Measurements from ENCODE around the gene STX17. TPM values are rescaled to one million over a fixed set of nuclear protein-coding genes. Genes with fewer than 3 reads are reported as not detected.
A peak's percentile ranks its signal among the peaks of the same experiment; 100 is the strongest.

The STX17 gene
- total RNA-seq, 1 donor from 2014 or later, result 18.3 TPM

DNA sequence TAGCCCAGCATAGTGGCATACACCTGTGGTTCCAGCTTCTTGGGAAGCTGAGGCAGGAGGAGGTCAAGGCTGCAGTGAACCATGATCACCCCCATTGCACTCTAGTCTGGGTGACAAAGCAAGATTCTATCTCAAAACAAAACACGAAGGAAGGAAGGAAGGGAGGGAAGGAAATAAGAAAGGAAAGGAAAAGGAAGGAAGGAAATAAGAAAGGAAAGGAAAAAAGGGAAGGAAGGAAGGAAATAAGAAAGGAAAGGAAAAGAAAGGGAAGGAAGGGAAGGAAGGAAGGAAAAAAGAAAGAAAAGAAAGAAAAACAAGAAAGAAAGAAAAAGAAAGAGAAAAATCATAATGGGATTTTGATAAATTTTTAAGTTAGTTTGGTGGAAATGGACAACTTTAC lies 3.1 kb upstream of the STX17 start:
- TF ChIP-seq, protein P1, sequence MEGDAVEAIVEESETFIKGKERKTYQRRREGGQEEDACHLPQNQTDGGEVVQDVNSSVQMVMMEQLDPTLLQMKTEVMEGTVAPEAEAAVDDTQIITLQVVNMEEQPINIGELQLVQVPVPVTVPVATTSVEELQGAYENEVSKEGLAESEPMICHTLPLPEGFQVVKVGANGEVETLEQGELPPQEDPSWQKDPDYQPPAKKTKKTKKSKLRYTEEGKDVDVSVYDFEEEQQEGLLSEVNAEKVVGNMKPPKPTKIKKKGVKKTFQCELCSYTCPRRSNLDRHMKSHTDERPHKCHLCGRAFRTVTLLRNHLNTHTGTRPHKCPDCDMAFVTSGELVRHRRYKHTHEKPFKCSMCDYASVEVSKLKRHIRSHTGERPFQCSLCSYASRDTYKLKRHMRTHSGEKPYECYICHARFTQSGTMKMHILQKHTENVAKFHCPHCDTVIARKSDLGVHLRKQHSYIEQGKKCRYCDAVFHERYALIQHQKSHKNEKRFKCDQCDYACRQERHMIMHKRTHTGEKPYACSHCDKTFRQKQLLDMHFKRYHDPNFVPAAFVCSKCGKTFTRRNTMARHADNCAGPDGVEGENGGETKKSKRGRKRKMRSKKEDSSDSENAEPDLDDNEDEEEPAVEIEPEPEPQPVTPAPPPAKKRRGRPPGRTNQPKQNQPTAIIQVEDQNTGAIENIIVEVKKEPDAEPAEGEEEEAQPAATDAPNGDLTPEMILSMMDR (conservative IDR thresholded peaks at IDR 0.05; ENCODE audit: low read depth, low read length), result no peak
- DNase-seq (ENCODE audit: low read depth), result no peak
- H3K4me3 ChIP-seq (ENCODE audit: low read depth, low read length), result no peak overlapping the region

DNA sequence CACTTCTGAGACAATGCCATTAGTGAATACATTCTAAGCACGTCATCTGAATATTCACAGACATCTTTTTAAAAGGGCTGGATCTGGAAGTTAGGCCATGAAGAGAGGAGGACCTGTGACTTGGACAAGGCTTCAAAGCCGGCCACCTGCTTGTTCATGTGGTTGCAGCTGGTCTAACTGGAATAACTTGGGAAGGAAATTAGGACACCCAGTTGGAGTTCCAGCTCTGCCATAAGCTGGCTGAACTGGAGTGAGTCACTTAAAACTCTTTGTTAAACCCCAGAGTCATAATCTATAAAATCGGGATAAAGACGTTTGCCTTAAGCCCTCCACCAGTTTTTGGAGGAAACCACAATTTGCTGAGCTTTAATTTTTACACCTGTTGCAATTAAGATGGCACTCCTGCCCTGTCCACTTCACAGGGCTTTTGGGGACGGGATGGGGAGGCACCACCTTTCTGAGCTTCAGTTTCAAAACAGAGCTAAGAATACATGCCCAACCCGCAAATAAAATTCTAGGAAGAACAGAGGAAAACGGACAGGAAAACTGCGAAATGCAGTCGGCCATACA lies 536 bp upstream of the STX17 start:
- no peak for DNase-seq (ENCODE audit: low read depth)
- H3K4me3 ChIP-seq (ENCODE audit: low read depth, low read length), result peak overlapping the region; percentile 76
- TF ChIP-seq, protein P1 (conservative IDR thresholded peaks at IDR 0.05; ENCODE audit: low read depth, low read length), result no peak

DNA sequence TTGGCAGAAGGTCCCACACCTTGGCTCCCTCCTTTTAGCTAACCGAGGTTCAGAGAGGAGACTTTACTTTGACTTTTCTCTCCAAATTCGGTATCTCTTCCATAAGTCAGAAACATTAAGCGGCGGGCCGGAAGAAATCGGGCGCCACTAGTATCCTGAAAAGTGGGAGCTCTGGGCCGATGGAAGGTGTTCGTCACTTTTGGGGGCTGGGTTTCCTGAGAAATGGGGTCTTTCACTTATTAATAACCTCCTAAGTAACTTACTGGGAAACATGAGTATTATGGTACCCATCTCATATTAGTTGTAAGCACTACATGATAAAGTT lies 716 bp downstream of the STX17 start:
- TF ChIP-seq, protein P1 (conservative IDR thresholded peaks at IDR 0.05; ENCODE audit: low read depth, low read length), result no peak
- peak overlapping the region; percentile 76 for H3K4me3 ChIP-seq (ENCODE audit: low read depth, low read length)
- no peak for DNase-seq (ENCODE audit: low read depth)

DNA sequence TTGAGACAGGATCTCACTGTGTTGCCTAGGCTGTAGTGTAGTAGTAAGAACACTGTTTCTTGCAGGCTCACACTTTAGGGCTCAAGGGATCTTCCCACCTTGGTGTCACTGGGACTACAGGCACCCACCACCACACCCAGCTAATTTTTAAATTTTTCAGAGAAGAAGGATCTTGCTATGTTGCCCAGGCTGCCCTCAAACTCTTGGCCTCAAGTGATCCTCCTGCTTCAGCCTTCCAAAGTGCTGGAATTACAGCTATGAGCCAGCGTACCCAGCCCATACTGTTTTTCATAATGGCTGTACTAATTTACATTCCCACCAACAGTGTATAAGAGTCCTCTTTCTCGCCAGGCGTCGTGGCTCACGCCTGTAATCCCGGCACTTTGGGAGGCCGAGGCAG lies 5.1 kb downstream of the STX17 start:
- TF ChIP-seq, protein P1 (conservative IDR thresholded peaks at IDR 0.05; ENCODE audit: low read depth, low read length), result no peak
- DNase-seq (ENCODE audit: low read depth), result no peak
- no peak overlapping the region for H3K4me3 ChIP-seq (ENCODE audit: low read depth, low read length)

DNA sequence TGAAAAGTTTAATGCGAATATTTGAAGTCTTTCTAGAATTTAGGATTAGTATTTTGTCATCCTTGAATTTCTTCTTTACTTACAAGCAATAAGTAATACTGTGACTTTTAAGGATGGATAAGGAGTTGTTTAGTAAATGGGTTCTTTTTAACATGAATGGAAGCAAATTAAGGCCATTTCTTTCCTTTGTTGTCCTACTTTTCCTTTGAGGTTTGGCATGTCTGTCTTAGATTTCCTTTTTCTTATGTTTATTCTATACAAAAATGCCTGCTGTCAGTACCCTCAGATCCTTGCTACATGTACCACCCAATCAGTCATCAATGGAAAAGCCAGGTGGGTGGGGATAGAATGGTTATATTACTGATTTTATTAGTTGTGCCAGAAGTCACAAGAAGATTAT lies 10.2 kb downstream of the STX17 start:
- no peak overlapping the region for H3K4me3 ChIP-seq (ENCODE audit: low read depth, low read length)
- DNase-seq (ENCODE audit: low read depth), result no peak
- TF ChIP-seq, protein P1 (conservative IDR thresholded peaks at IDR 0.05; ENCODE audit: low read depth, low read length), result no peak

DNA sequence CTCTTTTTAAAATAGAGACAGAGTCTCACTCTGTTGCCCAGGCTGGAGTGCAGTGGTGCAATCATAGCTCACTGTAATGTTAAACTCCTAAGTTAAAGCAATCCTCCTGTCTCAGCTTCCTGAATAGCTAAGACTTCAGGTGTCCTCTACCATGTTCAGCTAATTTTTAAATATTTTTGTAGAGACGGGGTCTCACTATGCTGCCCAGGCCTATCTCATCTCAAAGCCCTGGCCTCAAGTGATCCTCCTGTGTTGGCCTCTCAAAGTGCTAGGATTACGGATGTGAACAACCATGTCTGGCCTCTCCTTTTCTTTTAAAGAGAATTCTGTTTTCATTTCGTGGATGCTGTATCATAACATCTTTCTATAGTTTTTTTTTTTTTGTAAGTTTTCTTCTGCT lies 11.7 kb downstream of the STX17 start:
- DNase-seq (ENCODE audit: low read depth), result no peak
- TF ChIP-seq, protein P1 (conservative IDR thresholded peaks at IDR 0.05; ENCODE audit: low read depth, low read length), result no peak
- no peak overlapping the region for H3K4me3 ChIP-seq (ENCODE audit: low read depth, low read length)

DNA sequence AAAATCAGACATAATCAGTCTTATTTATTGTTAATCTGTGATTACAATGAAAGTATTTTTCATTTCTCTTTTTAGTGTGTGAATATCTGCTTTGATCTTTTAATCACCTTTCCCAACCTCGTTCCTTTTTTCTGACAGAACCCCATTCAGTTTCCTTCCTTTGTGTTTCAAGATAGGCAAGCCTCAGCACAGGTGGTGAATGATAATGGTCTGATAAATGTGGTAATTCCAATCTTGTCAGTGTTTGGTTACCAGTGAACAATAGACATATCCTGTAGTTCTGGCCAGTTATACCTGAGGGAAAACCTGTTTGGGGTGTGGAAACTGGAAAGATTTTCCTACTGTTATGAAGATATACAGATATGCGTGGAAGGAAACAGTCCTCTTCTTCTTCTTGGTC lies 13.5 kb downstream of the STX17 start:
- DNase-seq (ENCODE audit: low read depth), result no peak
- H3K4me3 ChIP-seq (ENCODE audit: low read depth, low read length), result no peak overlapping the region
- TF ChIP-seq, protein P1 (conservative IDR thresholded peaks at IDR 0.05; ENCODE audit: low read depth, low read length), result no peak
